Body of pancreas (tissue), 4 donors: Measurements from ENCODE around the gene EBLN2. TPM values are rescaled to one million over a fixed set of nuclear protein-coding genes. Genes with fewer than 3 reads are reported as not detected.
A peak's percentile ranks its signal among the peaks of the same experiment; 100 is the strongest.

Experiments used
- ATAC-seq: fragments of 150-250 bp; one replicate; pipeline ENCODE4 v1.9.1; 2016
- DNase-seq, 4 donors: peaks; one replicate each; pipeline ENCODE4 v3.0.0-alpha.2; 2019
- H3K27ac ChIP-seq, 4 donors: fragments of 200-600 bp; sonication (generic); 1 replicate in 3 of 4; 2 replicates in 1 of 4; pipeline versions ENCODE4 v1.5.1 to v1.6.1; 2016 to 2019; ENCODE audit warnings: mild to moderate bottlenecking in 1 of 4, mixed read lengths in 1 of 4, moderate library complexity in 1 of 4
- H3K27me3 ChIP-seq, 2 donors: fragments of 200-600 bp; sonication (generic); one replicate each; pipeline ENCODE4 v1.6.0; 2016; ENCODE audit warnings: mild to moderate bottlenecking in 1 of 2
- H3K36me3 ChIP-seq, 2 donors: fragments of 200-600 bp; sonication (generic); replicated peaks in 1 of 2; 2 replicates each; pipeline ENCODE4 v1.5.1; 2016; ENCODE audit warnings: low read depth in 2 of 2; ENCODE audit not compliant: insufficient read depth in 1 of 2
- H3K4me1 ChIP-seq: fragments of 200-600 bp; sonication (generic); one replicate; pipeline ENCODE4 v1.6.0; 2016
- H3K4me3 ChIP-seq, 2 donors: fragments of 200-600 bp; sonication (generic); 1 replicate in 1 of 2; 2 replicates in 1 of 2; pipeline ENCODE4 v1.5.1; 2016 to 2019
- H3K9me3 ChIP-seq, 3 donors: fragments of 200-600 bp; sonication (generic); 1 replicate in 2 of 3; 2 replicates in 1 of 3; pipeline ENCODE4 v1.5.1; 2016
- POLR2A ChIP-seq, 3 donors: fragments of 450-650 bp; IDR thresholded peaks; one replicate each; pipeline ENCODE4 v1.6.1; 2016; ENCODE audit warnings: antibody characterized with exemption in 3 of 3, mild to moderate bottlenecking in 2 of 3
- WGBS, 2 donors: methylation state at CpG; one replicate each; pipeline ENCODE4 v1.1.5; 2017; 5-methylcytosine and 5-hydroxymethylcytosine counted together
- intact Hi-C: fragments of 100-400 bp; cut with DNase I; formaldehyde crosslinking; loops from one replicate; pipeline ENCODE4 v1.15.1; 2023
- small RNA-seq: library from RNA; depleted of rRNA; stranded (forward); fragments of <200 nt; gene quantifications from one replicate; pipeline ENCODE3, GENCODE V24; 2016
- total RNA-seq, 2 donors: library from RNA; depleted of rRNA; stranded (reverse); fragments of >200 nt; gene quantifications; one replicate each; pipeline ENCODE4 v1.1.0, GENCODE V29; 2016
- TF ChIP-seq, protein P1 (sequence below), 7 experiments: fragments of 450-650 bp in 4 of 7; fragments of 200-600 bp in 3 of 7; sonication (generic) in 3 of 7; IDR thresholded peaks; one replicate each; pipeline ENCODE4 v1.5.1; 2016 to 2019; ENCODE audit warnings: antibody characterized with exemption in 7 of 7

Gene EBLN2
- total RNA-seq, 2 donors from 2014 or later: 6.7 to 11.5 TPM

- no peaks in the 10 kb centered on the region for H3K36me3 ChIP-seq
- no peaks in the 10 kb centered on the region for H3K9me3 ChIP-seq
- H3K27me3 ChIP-seq: no peaks in the 10 kb centered on the region
- H3K4me3 ChIP-seq: no peak overlapping the region
- DNase-seq (no peak), ATAC-seq (no peak)
- WGBS, 2 donors: 27 to 34% methylated on average over 2 of the region's 2 CpGs
- peaks cover 5% of the 10 kb centered on the region for H3K4me1 ChIP-seq
- TF ChIP-seq POLR2A (IDR thresholded peaks at IDR 0.05): no peak
- TF ChIP-seq, protein P1, sequence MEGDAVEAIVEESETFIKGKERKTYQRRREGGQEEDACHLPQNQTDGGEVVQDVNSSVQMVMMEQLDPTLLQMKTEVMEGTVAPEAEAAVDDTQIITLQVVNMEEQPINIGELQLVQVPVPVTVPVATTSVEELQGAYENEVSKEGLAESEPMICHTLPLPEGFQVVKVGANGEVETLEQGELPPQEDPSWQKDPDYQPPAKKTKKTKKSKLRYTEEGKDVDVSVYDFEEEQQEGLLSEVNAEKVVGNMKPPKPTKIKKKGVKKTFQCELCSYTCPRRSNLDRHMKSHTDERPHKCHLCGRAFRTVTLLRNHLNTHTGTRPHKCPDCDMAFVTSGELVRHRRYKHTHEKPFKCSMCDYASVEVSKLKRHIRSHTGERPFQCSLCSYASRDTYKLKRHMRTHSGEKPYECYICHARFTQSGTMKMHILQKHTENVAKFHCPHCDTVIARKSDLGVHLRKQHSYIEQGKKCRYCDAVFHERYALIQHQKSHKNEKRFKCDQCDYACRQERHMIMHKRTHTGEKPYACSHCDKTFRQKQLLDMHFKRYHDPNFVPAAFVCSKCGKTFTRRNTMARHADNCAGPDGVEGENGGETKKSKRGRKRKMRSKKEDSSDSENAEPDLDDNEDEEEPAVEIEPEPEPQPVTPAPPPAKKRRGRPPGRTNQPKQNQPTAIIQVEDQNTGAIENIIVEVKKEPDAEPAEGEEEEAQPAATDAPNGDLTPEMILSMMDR (IDR thresholded peaks at IDR 0.05): no peak
- H3K27ac ChIP-seq: no peak overlapping the region
- intact Hi-C loops: loop anchor here (5.0 kb wide), 2 partner anchors 330 to 400 kb away; no protein-coding TSS in a partner anchor
Observed at GRCh38 chr3:73101881-73102280, 40.4 kb downstream of the EBLN2 start.

DNA sequence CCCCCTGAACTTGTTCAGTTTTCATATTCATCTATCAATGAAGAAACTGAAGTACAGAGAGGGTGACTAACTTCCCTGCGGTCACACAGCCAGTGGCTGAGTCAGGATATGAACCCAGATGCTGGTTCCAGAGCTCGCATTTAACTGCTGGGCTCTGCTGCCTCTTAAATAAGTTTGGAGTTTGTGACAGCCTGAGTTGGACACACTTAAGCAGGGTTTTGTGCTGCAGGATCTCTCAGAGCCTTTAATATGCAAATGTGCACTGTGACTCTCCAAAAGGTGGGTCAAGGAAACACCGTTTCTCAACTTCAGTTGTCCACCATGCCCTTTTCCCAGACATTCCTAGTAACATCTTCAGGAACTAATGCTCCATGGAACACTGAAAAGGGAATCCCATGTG, 45.8 kb downstream of the EBLN2 start:
- Histone ChIP-seq H3K4me1 (no peaks in the 10 kb centered on the region), H3K36me3 (no peaks in the 10 kb centered on the region), H3K4me3 (no peak overlapping the region), H3K27me3 (no peaks in the 10 kb centered on the region), H3K27ac (no peak overlapping the region), H3K9me3 (no peaks in the 10 kb centered on the region)
- WGBS, 2 donors: 86 to 90% methylated on average over 2 to 3 of the region's 3 CpGs
- no peak for ATAC-seq
- no peak for TF ChIP-seq POLR2A (IDR thresholded peaks at IDR 0.05)
- no peak for DNase-seq
- intact Hi-C loops: no loop called here

- 87 to 90% methylated on average over 5 of the region's 5 CpGs for WGBS, 2 donors
Observed at GRCh38 chr3:73107676-73108187, 46.3 kb downstream of the EBLN2 start.

DNA sequence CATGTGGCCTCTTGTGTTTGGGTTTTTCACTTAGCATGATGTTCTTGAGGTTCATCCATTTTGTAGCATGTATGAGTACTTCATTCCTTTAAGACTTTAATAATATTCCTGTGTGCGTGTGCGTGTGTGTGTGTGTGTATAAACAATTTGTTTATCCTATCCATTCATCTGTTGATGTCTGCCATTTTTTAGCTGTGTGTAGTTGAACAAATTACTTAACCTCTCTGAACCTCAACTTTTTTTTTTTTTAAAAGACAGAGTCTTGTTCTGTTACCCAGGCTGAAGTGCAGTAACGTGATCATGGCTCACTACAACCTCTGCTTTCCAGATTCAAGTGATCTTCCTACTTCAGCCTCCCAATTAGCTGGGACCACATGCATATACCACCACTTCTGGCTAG, 47.3 kb downstream of the EBLN2 start:
- DNase-seq: no peak
- no peaks in the 10 kb centered on the region for H3K4me1 ChIP-seq
- no peaks in the 10 kb centered on the region for H3K36me3 ChIP-seq
- ATAC-seq: no peak
- TF ChIP-seq POLR2A (IDR thresholded peaks at IDR 0.05): no peak
- TF ChIP-seq, protein P1 (IDR thresholded peaks at IDR 0.05): no peak
- H3K27me3 ChIP-seq: no peaks in the 10 kb centered on the region
- intact Hi-C loops: no loop called here
- no peaks in the 10 kb centered on the region for H3K9me3 ChIP-seq
- H3K27ac ChIP-seq: no peak overlapping the region
- WGBS, 2 donors: 89 to 97% methylated on average over 3 of the region's 3 CpGs
- no peak overlapping the region for H3K4me3 ChIP-seq

More at GRCh38 chr3:73107676-73108187, 46.3 kb downstream of the EBLN2 start:
- no peak overlapping the region for H3K4me3 ChIP-seq
- ATAC-seq (no peak), DNase-seq (no peak)
- no peaks in the 10 kb centered on the region for H3K4me1 ChIP-seq
- no peaks in the 10 kb centered on the region for H3K9me3 ChIP-seq
- no peaks in the 10 kb centered on the region for H3K27me3 ChIP-seq
- H3K36me3 ChIP-seq: no peaks in the 10 kb centered on the region
- no peak for TF ChIP-seq POLR2A (IDR thresholded peaks at IDR 0.05)
- TF ChIP-seq, protein P1 (IDR thresholded peaks at IDR 0.05): no peak
- H3K27ac ChIP-seq: no peak overlapping the region
- intact Hi-C loops: no loop called here

- H3K27me3 ChIP-seq: no peaks in the 10 kb centered on the region
- H3K36me3 ChIP-seq: no peaks in the 10 kb centered on the region
- no peaks in the 10 kb centered on the region for H3K4me1 ChIP-seq
- no peak overlapping the region for H3K27ac ChIP-seq
- H3K4me3 ChIP-seq: no peak overlapping the region
- no peak for TF ChIP-seq POLR2A (IDR thresholded peaks at IDR 0.05)
- TF ChIP-seq, protein P1 (IDR thresholded peaks at IDR 0.05): no peak
- intact Hi-C loops: no loop called here
- ATAC-seq (no peak), DNase-seq (no peak)
- 79 to 84% methylated on average over 20 of the region's 20 CpGs for WGBS, 2 donors
- H3K9me3 ChIP-seq: no peaks in the 10 kb centered on the region
Observed at GRCh38 chr3:73110530-73110929, 49.1 kb downstream of the EBLN2 start.

Small RNA genes lying within 50 kb of the gene (small RNA-seq; reads per million reads assigned to genes)
- gene RNU2-64P (0.85 reads per million, percentile 27 among the genes with 10 or more reads in this experiment), gene RNU6-557P (not detected), gene RNU7-19P (not detected)

Other genes with a start within 250 kb of the EBLN2 start
- 10 to 100 TPM in 1 of 2 donors, 1 to 10 TPM in 1; 9.6 to 11.2 TPM for gene SHQ1, start 213.2 kb upstream of the EBLN2 start, total RNA-seq
- gene GXYLT2, start 173.6 kb upstream of the EBLN2 start, total RNA-seq: 1 to 10 TPM; 5.2 to 5.6 TPM
- 10 to 100 TPM; 21.5 to 28.0 TPM for gene PPP4R2, start 64.8 kb upstream of the EBLN2 start, total RNA-seq